ENCODE measurements around the gene TECPR1. TPM values are rescaled to one million over a fixed set of nuclear protein-coding genes. Genes with fewer than 3 reads are reported as not detected.

Gene TECPR1
- total and polyA plus RNA-seq, 2 donors (not counting 1 experiment from before 2014, with no cell fraction given) = 20.9 to 52.2 TPM

DNA sequence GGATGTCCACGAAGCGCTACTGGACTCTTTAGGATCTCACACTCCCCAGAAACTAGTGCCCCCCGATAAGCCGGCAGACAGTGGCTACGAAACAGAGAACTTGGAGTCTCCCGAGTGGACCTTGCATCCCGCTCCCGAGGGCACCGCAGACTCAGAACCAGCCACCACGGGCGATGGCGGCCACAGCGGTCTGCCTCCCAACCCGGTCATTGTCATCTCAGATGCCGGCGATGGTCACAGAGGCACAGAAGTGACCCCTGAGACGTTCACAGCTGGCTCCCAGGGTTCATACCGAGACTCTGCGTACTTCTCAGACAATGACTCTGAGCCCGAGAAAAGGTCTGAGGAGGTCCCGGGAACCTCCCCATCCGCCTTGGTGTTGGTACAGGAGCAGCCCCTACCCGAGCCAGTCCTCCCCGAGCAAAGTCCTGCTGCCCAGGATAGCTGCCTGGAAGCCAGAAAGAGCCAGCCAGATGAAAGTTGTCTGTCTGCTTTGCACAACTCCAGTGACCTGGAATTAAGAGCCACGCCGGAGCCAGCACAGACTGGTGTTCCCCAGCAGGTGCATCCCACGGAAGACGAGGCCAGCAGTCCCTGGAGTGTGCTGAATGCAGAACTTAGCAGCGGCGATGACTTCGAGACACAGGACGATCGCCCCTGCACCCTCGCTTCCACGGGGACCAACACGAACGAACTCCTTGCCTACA, 58.4 kb downstream of the TECPR1 start:
- peaks cover 9% of the 10 kb centered on the region for H3K27me3 Mint-ChIP-seq
- peaks cover 0 to 16% (median 4%) of the 10 kb centered on the region in 3 donors for H3K9me3 ChIP-seq (ENCODE audit: control extremely low read depth in 1 of 3, control insufficient read depth in 2 of 3, insufficient read depth in 1 of 3, low read length in 2 of 3)
- TF ChIP-seq EZH2 (IDR thresholded peaks at IDR 0.05; ENCODE audit: borderline replicate concordance, insufficient read depth, low read depth, low read length, poor library complexity, severe bottlenecking) = no peak
- TF ChIP-seq, protein P1, sequence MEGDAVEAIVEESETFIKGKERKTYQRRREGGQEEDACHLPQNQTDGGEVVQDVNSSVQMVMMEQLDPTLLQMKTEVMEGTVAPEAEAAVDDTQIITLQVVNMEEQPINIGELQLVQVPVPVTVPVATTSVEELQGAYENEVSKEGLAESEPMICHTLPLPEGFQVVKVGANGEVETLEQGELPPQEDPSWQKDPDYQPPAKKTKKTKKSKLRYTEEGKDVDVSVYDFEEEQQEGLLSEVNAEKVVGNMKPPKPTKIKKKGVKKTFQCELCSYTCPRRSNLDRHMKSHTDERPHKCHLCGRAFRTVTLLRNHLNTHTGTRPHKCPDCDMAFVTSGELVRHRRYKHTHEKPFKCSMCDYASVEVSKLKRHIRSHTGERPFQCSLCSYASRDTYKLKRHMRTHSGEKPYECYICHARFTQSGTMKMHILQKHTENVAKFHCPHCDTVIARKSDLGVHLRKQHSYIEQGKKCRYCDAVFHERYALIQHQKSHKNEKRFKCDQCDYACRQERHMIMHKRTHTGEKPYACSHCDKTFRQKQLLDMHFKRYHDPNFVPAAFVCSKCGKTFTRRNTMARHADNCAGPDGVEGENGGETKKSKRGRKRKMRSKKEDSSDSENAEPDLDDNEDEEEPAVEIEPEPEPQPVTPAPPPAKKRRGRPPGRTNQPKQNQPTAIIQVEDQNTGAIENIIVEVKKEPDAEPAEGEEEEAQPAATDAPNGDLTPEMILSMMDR (IDR thresholded peaks at IDR 0.05) = no peak
- 97% methylated on average over 37 of the region's 37 CpGs for WGBS (ENCODE audit: insufficient coverage)
- no peaks in the 10 kb centered on the region for H3K9me3 Mint-ChIP-seq (ENCODE audit: insufficient read depth)
- DNase-seq (no peak), ATAC-seq (ENCODE audit: low read depth) (no peak)
- H3K4me1 ChIP-seq (ENCODE audit: control insufficient read depth in 2 of 2, insufficient read depth in 2 of 2, low read length in 2 of 2) = no peaks in the 10 kb centered on the region
- H3K27me3 ChIP-seq (replicated peaks in 1 of 4; ENCODE audit: control extremely low read depth in 1 of 4, control insufficient read depth in 3 of 4, insufficient read depth in 4 of 4, low read length in 3 of 4) = peaks cover 0 to 29% (median 7%) of the 10 kb centered on the region in 4 experiments
- CTCF ChIA-PET = no interaction called here
- peaks cover 8% of the 10 kb centered on the region for H4K20me1 ChIP-seq (ENCODE audit: control insufficient read depth, insufficient read depth, low read length, poor library complexity, severe bottlenecking)
- no peak overlapping the region for H3K4me3 ChIP-seq (ENCODE audit: control extremely low read depth in 1 of 5, extremely low read depth in 1 of 5, insufficient read depth in 1 of 5, low read depth in 2 of 5, low read length in 4 of 5)
- H3K4me3 Mint-ChIP-seq = no peak overlapping the region
- H2AFZ ChIP-seq (ENCODE audit: insufficient read depth, low read depth, low read length, poor library complexity, severe bottlenecking) = no peak overlapping the region
- no peak overlapping the region for H3K4me2 ChIP-seq (replicated peaks; ENCODE audit: low read depth, low read length, poor library complexity, severe bottlenecking)
- no peaks in the 10 kb centered on the region for H3K79me2 ChIP-seq (ENCODE audit: control insufficient read depth, insufficient read depth, low read length)
- no peak overlapping the region for H3K27ac ChIP-seq (ENCODE audit: low read length in 2 of 2)
- intact Hi-C loops (cut with micrococcal nuclease) = no loop called here
- peaks cover 4% of the 10 kb centered on the region for H3K4me1 Mint-ChIP-seq
- peaks cover 0 to 20% of the 10 kb centered on the region in 2 experiments for H3K36me3 ChIP-seq (replicated peaks in 1 of 2; ENCODE audit: control extremely low read depth in 1 of 2, control insufficient read depth in 1 of 2, extremely low read depth in 1 of 2, insufficient read depth in 2 of 2, low read length in 1 of 2)
- no peak overlapping the region for H3K9ac ChIP-seq (ENCODE audit: low read length)
- no peak overlapping the region for H3K27ac Mint-ChIP-seq
- POLR2A ChIA-PET = no interaction called here

DNA sequence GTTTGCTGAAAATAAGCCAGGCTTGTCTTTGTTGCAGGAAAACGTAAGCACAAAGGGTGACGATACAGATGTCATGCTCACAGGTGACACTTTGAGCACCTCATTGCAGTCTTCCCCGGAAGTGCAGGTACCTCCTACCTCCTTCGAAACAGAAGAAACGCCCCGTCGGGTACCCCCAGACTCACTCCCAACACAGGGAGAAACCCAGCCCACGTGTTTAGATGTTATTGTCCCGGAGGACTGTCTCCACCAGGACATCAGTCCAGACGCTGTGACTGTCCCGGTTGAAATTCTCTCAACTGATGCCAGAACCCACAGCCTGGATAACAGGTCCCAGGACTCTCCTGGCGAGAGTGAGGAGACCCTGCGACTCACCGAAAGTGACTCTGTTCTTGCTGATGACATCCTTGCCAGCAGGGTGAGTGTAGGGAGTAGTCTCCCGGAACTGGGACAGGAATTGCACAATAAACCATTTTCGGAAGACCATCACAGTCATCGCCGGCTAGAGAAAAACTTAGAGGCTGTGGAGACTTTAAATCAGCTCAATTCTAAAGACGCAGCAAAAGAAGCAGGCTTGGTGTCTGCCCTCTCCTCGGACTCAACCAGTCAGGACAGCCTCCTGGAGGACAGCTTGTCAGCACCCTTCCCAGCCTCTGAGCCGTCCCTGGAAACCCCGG, 59.1 kb downstream of the TECPR1 start:
- intact Hi-C loops (cut with micrococcal nuclease) = no loop called here
- H3K9ac ChIP-seq (ENCODE audit: low read length) = no peak overlapping the region
- H2AFZ ChIP-seq (ENCODE audit: insufficient read depth, low read depth, low read length, poor library complexity, severe bottlenecking) = no peak overlapping the region
- ChIA-PET CTCF (no interaction called here), POLR2A (no interaction called here)
- H3K27ac Mint-ChIP-seq = no peak overlapping the region
- DNase-seq = no peak
- H3K27me3 Mint-ChIP-seq = peaks cover 9% of the 10 kb centered on the region
- peaks cover 0 to 21% of the 10 kb centered on the region in 2 experiments for H3K36me3 ChIP-seq (replicated peaks in 1 of 2; ENCODE audit: control extremely low read depth in 1 of 2, control insufficient read depth in 1 of 2, extremely low read depth in 1 of 2, insufficient read depth in 2 of 2, low read length in 1 of 2)
- no peaks in the 10 kb centered on the region for H3K4me1 ChIP-seq (ENCODE audit: control insufficient read depth in 2 of 2, insufficient read depth in 2 of 2, low read length in 2 of 2)
- no peak overlapping the region for H3K4me3 Mint-ChIP-seq
- H3K4me1 Mint-ChIP-seq = peaks cover 6% of the 10 kb centered on the region
- no peak overlapping the region for H3K4me2 ChIP-seq (replicated peaks; ENCODE audit: low read depth, low read length, poor library complexity, severe bottlenecking)
- WGBS (ENCODE audit: insufficient coverage) = 97% methylated on average over 22 of the region's 22 CpGs
- no peak overlapping the region for H3K27ac ChIP-seq (ENCODE audit: low read length in 2 of 2)
- H3K27me3 ChIP-seq (replicated peaks in 1 of 4; ENCODE audit: control extremely low read depth in 1 of 4, control insufficient read depth in 3 of 4, insufficient read depth in 4 of 4, low read length in 3 of 4) = peaks cover 0 to 23% (median 7%) of the 10 kb centered on the region in 4 experiments
- H3K79me2 ChIP-seq (ENCODE audit: control insufficient read depth, insufficient read depth, low read length) = no peaks in the 10 kb centered on the region
- ATAC-seq (ENCODE audit: low read depth) = no peak
- peaks cover 0 to 9% (median 0%) of the 10 kb centered on the region in 3 donors for H3K9me3 ChIP-seq (ENCODE audit: control extremely low read depth in 1 of 3, control insufficient read depth in 2 of 3, insufficient read depth in 1 of 3, low read length in 2 of 3)
- no peak overlapping the region for H3K4me3 ChIP-seq (ENCODE audit: control extremely low read depth in 1 of 5, extremely low read depth in 1 of 5, insufficient read depth in 1 of 5, low read depth in 2 of 5, low read length in 4 of 5)
- peaks cover under 1% of the 10 kb centered on the region for H4K20me1 ChIP-seq (ENCODE audit: control insufficient read depth, insufficient read depth, low read length, poor library complexity, severe bottlenecking)
- H3K9me3 Mint-ChIP-seq (ENCODE audit: insufficient read depth) = no peaks in the 10 kb centered on the region
- no peak for TF ChIP-seq EZH2 (IDR thresholded peaks at IDR 0.05; ENCODE audit: borderline replicate concordance, insufficient read depth, low read depth, low read length, poor library complexity, severe bottlenecking)
- TF ChIP-seq, protein P1 (IDR thresholded peaks at IDR 0.05) = no peak

Measured in B cell (primary cell).